ENCODE results near the gene MON1B. TPM values are rescaled to one million over a fixed set of nuclear protein-coding genes. Genes with fewer than 3 reads are reported as not detected.
A peak's percentile ranks its signal among the peaks of the same experiment; 100 is the strongest.

The MON1B gene
- total and polyA plus RNA-seq, 2 donors from 2014 or later: 10.6 to 65.6 TPM

DNA sequence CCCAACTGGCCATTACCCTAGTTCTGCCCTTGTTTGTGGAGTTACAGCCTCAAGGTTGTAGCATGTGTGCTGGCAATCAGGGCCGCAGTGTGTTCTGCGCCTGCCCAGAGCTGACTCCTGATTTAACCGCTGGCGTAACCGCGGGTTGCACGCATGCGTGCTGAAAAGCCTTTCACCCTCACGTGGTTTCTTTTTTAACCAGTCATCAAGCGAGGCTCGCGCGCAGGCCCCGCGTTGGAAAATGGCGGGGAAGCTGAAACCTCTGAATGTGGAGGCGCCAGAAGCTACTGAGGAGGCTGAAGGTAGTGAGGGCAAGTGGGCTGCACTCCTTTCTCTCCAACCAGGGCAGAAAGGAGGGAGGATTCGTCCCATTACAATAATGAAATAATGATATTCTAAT is 8.2 kb downstream of the MON1B start, which contains the start of gene SYCE1L:
SYCE1L (plus strand) TSS at position 198 of the 400 bp plus-strand sequence; CDS start at position 242, 44 bp downstream.
- Histone ChIP-seq H3K4me1 (ENCODE audit: control insufficient read depth in 2 of 3, insufficient read depth in 2 of 3, low read depth in 1 of 3, low read length in 3 of 3) (no peaks in the 10 kb centered on the region), H3K27ac (ENCODE audit: low read depth in 2 of 2, low read length in 2 of 2) (no peak within 1 kb of the TSS), H3K9ac (ENCODE audit: low read length in 3 of 3) (no peak within 1 kb of the TSS), H3K4me3 (ENCODE audit: low read length in 3 of 3) (no peak within 1 kb of the TSS), H3K36me3 (ENCODE audit: control insufficient read depth in 2 of 3, insufficient read depth in 3 of 3, low read length in 3 of 3) (peaks cover 2 to 26% (median 22%) of the 10 kb centered on the region in 3 donors), H3K27me3 (ENCODE audit: control insufficient read depth, insufficient read depth, low read length) (no peaks in the 10 kb centered on the region), H3K9me3 (ENCODE audit: control insufficient read depth in 2 of 3, insufficient read depth in 1 of 3, low read length in 3 of 3) (no peaks in the 10 kb centered on the region)
- TF ChIP-seq, protein P1, sequence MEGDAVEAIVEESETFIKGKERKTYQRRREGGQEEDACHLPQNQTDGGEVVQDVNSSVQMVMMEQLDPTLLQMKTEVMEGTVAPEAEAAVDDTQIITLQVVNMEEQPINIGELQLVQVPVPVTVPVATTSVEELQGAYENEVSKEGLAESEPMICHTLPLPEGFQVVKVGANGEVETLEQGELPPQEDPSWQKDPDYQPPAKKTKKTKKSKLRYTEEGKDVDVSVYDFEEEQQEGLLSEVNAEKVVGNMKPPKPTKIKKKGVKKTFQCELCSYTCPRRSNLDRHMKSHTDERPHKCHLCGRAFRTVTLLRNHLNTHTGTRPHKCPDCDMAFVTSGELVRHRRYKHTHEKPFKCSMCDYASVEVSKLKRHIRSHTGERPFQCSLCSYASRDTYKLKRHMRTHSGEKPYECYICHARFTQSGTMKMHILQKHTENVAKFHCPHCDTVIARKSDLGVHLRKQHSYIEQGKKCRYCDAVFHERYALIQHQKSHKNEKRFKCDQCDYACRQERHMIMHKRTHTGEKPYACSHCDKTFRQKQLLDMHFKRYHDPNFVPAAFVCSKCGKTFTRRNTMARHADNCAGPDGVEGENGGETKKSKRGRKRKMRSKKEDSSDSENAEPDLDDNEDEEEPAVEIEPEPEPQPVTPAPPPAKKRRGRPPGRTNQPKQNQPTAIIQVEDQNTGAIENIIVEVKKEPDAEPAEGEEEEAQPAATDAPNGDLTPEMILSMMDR (IDR thresholded peaks at IDR 0.05; ENCODE audit: borderline replicate concordance, extremely low read depth, insufficient read depth): no peak
- intact Hi-C loops (cut with DNase I): no loop called here
- DNase-seq (no peak), FAIRE-seq (no peak)

DNA sequence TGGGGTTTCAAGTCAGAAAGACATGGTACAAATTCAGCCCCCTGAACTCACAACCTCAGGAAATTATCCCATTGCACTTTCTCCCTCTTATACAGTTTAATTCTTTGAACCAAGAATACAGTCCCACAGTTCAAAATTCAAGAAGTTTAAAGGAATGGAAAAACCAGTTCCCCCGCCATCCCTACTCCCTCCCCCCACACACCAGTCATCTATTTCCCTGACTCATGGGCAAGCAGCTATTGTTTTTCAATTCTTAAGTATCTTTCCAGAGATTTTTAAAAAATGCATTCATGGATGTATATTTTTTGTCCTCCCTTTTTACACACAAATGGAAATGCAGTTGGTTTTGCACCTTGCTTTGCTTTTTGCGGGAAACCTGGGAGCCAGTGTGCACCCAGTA is 15.5 kb downstream of the MON1B start:
- no peaks in the 10 kb centered on the region for H3K36me3 ChIP-seq (ENCODE audit: control insufficient read depth in 2 of 3, insufficient read depth in 3 of 3, low read length in 3 of 3)

DNA sequence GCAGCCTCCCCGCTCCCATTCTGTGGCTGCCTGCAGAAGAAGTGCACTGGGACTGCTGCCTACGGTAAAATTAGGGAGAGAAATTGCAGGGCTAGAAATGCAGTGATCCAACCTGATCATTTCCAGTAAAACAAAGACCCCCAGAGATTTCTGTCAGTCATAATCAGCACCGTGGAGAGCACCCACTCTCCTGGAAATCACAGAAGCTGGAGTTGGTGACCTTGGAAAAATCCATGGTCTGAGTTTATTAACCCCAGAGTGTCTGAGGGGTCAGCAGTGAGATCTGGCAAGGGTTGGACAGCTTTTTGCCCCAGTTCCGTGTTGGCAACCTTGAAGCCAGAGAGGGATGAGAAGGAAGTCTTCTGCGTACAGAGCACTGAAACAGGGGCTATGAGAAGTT is 16.0 kb downstream of the MON1B start:
- Histone ChIP-seq H3K9ac (ENCODE audit: low read length in 3 of 3) (no peak overlapping the region), H3K36me3 (ENCODE audit: control insufficient read depth in 2 of 3, insufficient read depth in 3 of 3, low read length in 3 of 3) (no peaks in the 10 kb centered on the region), H3K4me3 (ENCODE audit: low read length in 3 of 3) (no peak overlapping the region), H3K27ac (ENCODE audit: low read depth in 2 of 2, low read length in 2 of 2) (no peak overlapping the region), H3K4me1 (ENCODE audit: control insufficient read depth in 2 of 3, insufficient read depth in 2 of 3, low read depth in 1 of 3, low read length in 3 of 3) (no peaks in the 10 kb centered on the region), H3K27me3 (ENCODE audit: control insufficient read depth, insufficient read depth, low read length) (no peaks in the 10 kb centered on the region), H3K9me3 (ENCODE audit: control insufficient read depth in 2 of 3, insufficient read depth in 1 of 3, low read length in 3 of 3) (no peaks in the 10 kb centered on the region)
- FAIRE-seq: no peak
- intact Hi-C loops (cut with DNase I): no loop called here
- TF ChIP-seq, protein P1 (IDR thresholded peaks at IDR 0.05; ENCODE audit: borderline replicate concordance, extremely low read depth, insufficient read depth): no peak
- DNase-seq: peak in 1 of 5 donors; percentile 34

More for the DNA sequence above, 15.5 kb downstream of the MON1B start:
- no peaks in the 10 kb centered on the region for H3K4me1 ChIP-seq (ENCODE audit: control insufficient read depth in 2 of 3, insufficient read depth in 2 of 3, low read depth in 1 of 3, low read length in 3 of 3)
- DNase-seq: no peak
- no peak overlapping the region for H3K4me3 ChIP-seq (ENCODE audit: low read length in 3 of 3)
- no peak for FAIRE-seq
- H3K27ac ChIP-seq (ENCODE audit: low read depth in 2 of 2, low read length in 2 of 2): no peak overlapping the region
- TF ChIP-seq, protein P1 (IDR thresholded peaks at IDR 0.05; ENCODE audit: borderline replicate concordance, extremely low read depth, insufficient read depth): no peak
- H3K9me3 ChIP-seq (ENCODE audit: control insufficient read depth in 2 of 3, insufficient read depth in 1 of 3, low read length in 3 of 3): no peaks in the 10 kb centered on the region
- intact Hi-C loops (cut with DNase I): no loop called here
- no peaks in the 10 kb centered on the region for H3K27me3 ChIP-seq (ENCODE audit: control insufficient read depth, insufficient read depth, low read length)
- H3K9ac ChIP-seq (ENCODE audit: low read length in 3 of 3): no peak overlapping the region

DNA sequence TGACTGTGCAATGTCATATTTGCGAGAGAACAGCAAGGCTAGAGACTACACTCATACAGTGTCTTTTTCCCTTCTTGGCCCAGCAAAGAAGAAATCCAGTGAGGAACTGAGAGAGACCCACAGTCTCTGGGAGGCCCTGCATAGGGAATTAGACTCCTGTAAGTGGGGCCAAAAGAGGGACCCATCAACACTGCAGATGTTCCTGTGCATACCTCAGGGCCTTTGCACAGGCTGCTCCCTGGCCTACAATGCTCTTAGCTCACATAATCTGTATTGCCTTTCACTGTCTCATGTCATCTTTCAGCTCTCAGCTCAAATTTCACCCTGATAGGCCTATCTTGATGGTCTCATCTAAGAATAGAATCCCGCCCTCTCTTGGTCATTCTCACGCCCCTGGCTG is 17.4 kb downstream of the MON1B start:
- TF ChIP-seq, protein P1 (IDR thresholded peaks at IDR 0.05; ENCODE audit: borderline replicate concordance, extremely low read depth, insufficient read depth): no peak
- H3K4me1 ChIP-seq (ENCODE audit: control insufficient read depth in 2 of 3, insufficient read depth in 2 of 3, low read depth in 1 of 3, low read length in 3 of 3): peaks cover 0 to 3% (median 0%) of the 10 kb centered on the region in 3 donors
- intact Hi-C loops (cut with DNase I): no loop called here
- H3K36me3 ChIP-seq (ENCODE audit: control insufficient read depth in 2 of 3, insufficient read depth in 3 of 3, low read length in 3 of 3): no peaks in the 10 kb centered on the region
- H3K4me3 ChIP-seq (ENCODE audit: low read length in 3 of 3): no peak overlapping the region
- no peaks in the 10 kb centered on the region for H3K9me3 ChIP-seq (ENCODE audit: control insufficient read depth in 2 of 3, insufficient read depth in 1 of 3, low read length in 3 of 3)
- no peaks in the 10 kb centered on the region for H3K27me3 ChIP-seq (ENCODE audit: control insufficient read depth, insufficient read depth, low read length)
- no peak overlapping the region for H3K27ac ChIP-seq (ENCODE audit: low read depth in 2 of 2, low read length in 2 of 2)
- DNase-seq (no peak), FAIRE-seq (no peak)
- no peak overlapping the region for H3K9ac ChIP-seq (ENCODE audit: low read length in 3 of 3)

Data from kidney (tissue), 14 donors.